HepG2 (cell line): Measurements from ENCODE around the gene ARVCF. TPM values are rescaled to one million over a fixed set of nuclear protein-coding genes. Genes with fewer than 3 reads are reported as not detected.

ENCODE experiments used
- GMEB1 ChIP-seq: sonication (generic); formaldehyde crosslinking; IDR thresholded peaks from 2 replicates; pipeline ENCODE4 v1.5.1; 2020; ENCODE audit warnings: missing genetic modification reagents, mild to moderate bottlenecking, borderline replicate concordance
- HNRNPK ChIP-seq: fragments of 200-400 bp; formaldehyde crosslinking; IDR thresholded peaks from 2 replicates; pipeline ENCODE4 v1.6.1; 2018; ENCODE audit warnings: low read length, low read depth, moderate library complexity, mild to moderate bottlenecking; ENCODE audit not compliant: poor library complexity, severe bottlenecking
- JUN ChIP-seq: sonication (generic); formaldehyde crosslinking; IDR thresholded peaks from 2 replicates; pipeline ENCODE4 v1.4.0; 2020; ENCODE audit warnings: mild to moderate bottlenecking, missing genetic modification reagents
- KDM4B ChIP-seq: sonication (generic); formaldehyde crosslinking; IDR thresholded peaks from 2 replicates; pipeline ENCODE4 v1.4.0; 2020; ENCODE audit warnings: missing genetic modification reagents
- KLF11 ChIP-seq: IDR thresholded peaks from 2 replicates; pipeline ENCODE4 v1.6.1; 2016; ENCODE audit warnings: missing compliant biosample characterization
- MTF2 ChIP-seq: sonication (generic); formaldehyde crosslinking; IDR thresholded peaks from 2 replicates; pipeline ENCODE4 v1.5.0; 2020; ENCODE audit warnings: missing genetic modification reagents, borderline replicate concordance
- NR2F1 ChIP-seq, 2 experiments: fragments of 450-650 bp in 1 of 2; formaldehyde crosslinking in 1 of 2; IDR thresholded peaks; 2 replicates each; pipeline versions ENCODE4 v1.5.0 to v1.6.1; 2016 to 2020; ENCODE audit warnings: mild to moderate bottlenecking in 1 of 2, missing compliant biosample characterization in 1 of 2, missing genetic modification reagents in 1 of 2, moderate library complexity in 1 of 2
- NR2F2 ChIP-seq: IDR thresholded peaks from 2 replicates; pipeline ENCODE4 v1.6.1; 2012; ENCODE audit warnings: low read depth, inconsistent platforms, borderline replicate concordance
- RAD21 ChIP-seq: fragments of 450-650 bp; formaldehyde crosslinking; IDR thresholded peaks from 2 replicates; pipeline ENCODE4 v1.5.0; 2020; ENCODE audit warnings: mild to moderate bottlenecking
- RBM39 ChIP-seq: fragments of 200-400 bp; formaldehyde crosslinking; IDR thresholded peaks from one replicate; pipeline ENCODE4 v1.6.1; 2018; ENCODE audit warnings: antibody characterized with exemption, mild to moderate bottlenecking, low read depth, low read length; ENCODE audit not compliant: poor library complexity, severe bottlenecking
- RERE ChIP-seq: IDR thresholded peaks from 2 replicates; pipeline ENCODE4 v1.6.1; 2016; ENCODE audit warnings: low read depth, missing genetic modification reagents, missing compliant biosample characterization
- RNF2 ChIP-seq: fragments of 450-650 bp; conservative IDR thresholded peaks from 2 replicates; pipeline ENCODE4 v1.6.1; 2016; ENCODE audit warnings: low read depth
- ZBTB3 ChIP-seq: sonication (generic); formaldehyde crosslinking; IDR thresholded peaks from 2 replicates; pipeline ENCODE4 v1.4.0; 2020; ENCODE audit warnings: low read depth, mild to moderate bottlenecking, moderate library complexity, missing genetic modification reagents, borderline replicate concordance
- ZBTB7A ChIP-seq: sonication (generic); formaldehyde crosslinking; IDR thresholded peaks from 2 replicates; pipeline ENCODE4 v1.8.0; 2022; ENCODE audit warnings: mild to moderate bottlenecking, missing genetic modification reagents
- ZNF232 ChIP-seq: sonication (generic); formaldehyde crosslinking; IDR thresholded peaks from 2 replicates; pipeline ENCODE4 v1.4.0; 2020; ENCODE audit warnings: missing genetic modification reagents, borderline replicate concordance
- ZNF337 ChIP-seq: sonication (generic); formaldehyde crosslinking; IDR thresholded peaks from 2 replicates; pipeline ENCODE4 v1.5.1; 2020; ENCODE audit warnings: missing genetic modification reagents, low read depth, mild to moderate bottlenecking, borderline replicate concordance
- ZNF432 ChIP-seq: sonication (generic); formaldehyde crosslinking; IDR thresholded peaks from 2 replicates; pipeline ENCODE4 v1.5.0; 2020; ENCODE audit warnings: missing genetic modification reagents, mild to moderate bottlenecking, borderline replicate concordance
- ZNF446 ChIP-seq: sonication (generic); formaldehyde crosslinking; IDR thresholded peaks from 2 replicates; pipeline ENCODE4 v1.5.0; 2020; ENCODE audit warnings: mild to moderate bottlenecking, missing genetic modification reagents
- ZNF691 ChIP-seq: sonication (generic); formaldehyde crosslinking; IDR thresholded peaks from 2 replicates; pipeline ENCODE4 v1.4.0; 2020; ENCODE audit warnings: missing genetic modification reagents, low read depth, mild to moderate bottlenecking, borderline replicate concordance
- ZNF749 ChIP-seq: sonication (generic); formaldehyde crosslinking; IDR thresholded peaks from 2 replicates; pipeline ENCODE4 v1.8.0; 2022; ENCODE audit warnings: mild to moderate bottlenecking, missing genetic modification reagents, moderate library complexity, borderline replicate concordance
- ZNF768 ChIP-seq: sonication (generic); formaldehyde crosslinking; IDR thresholded peaks from 2 replicates; pipeline ENCODE4 v1.4.0; 2020; ENCODE audit warnings: missing genetic modification reagents
- ZNF777 ChIP-seq: sonication (generic); formaldehyde crosslinking; IDR thresholded peaks from 2 replicates; pipeline ENCODE4 v1.4.0; 2020; ENCODE audit warnings: missing genetic modification reagents
- polyA plus RNA-seq, 8 experiments: library from polyadenylated mRNA; depleted of rRNA in 3 of 8; stranded (reverse) in 7 of 8; unstranded in 1 of 8; fragments of >200 nt; fragmentation: Illumina TruSeq in 4 of 8; extraction: Trizol in 4 of 8; gene quantifications; 2 replicates each; pipeline versions ENCODE4 v1.2.1 to v1.2.3, GENCODE V29; 2011 to 2016; ENCODE audit warnings: low read depth in 4 of 8, missing spikeins in 1 of 8, mixed read lengths in 1 of 8; ENCODE audit not compliant: insufficient read depth in 1 of 8
- total RNA-seq, 5 experiments: library from RNA; depleted of rRNA; stranded (reverse); fragments of >200 nt; fragmentation: Illumina TruSeq; extraction: Trizol; gene quantifications; 2 replicates each; pipeline ENCODE4 v1.2.3, GENCODE V29; 2016; ENCODE audit warnings: low read depth in 1 of 5

The ARVCF gene
- total and polyA plus RNA-seq, 2 of the 13 experiments (the other 11 are each of a cell fraction or from before 2014, with no cell fraction given), result 16.4 to 17.7 TPM

GRCh38 chr22:20010307-20011122 lies 6.1 kb downstream of the ARVCF start (continued):
- TF ChIP-seq RERE (no peak), RAD21 (no peak), ZNF691 (CRISPR knock-in tag) (peak; percentile 69; the same call in 1 of the 2 replicates), JUN (no peak), ZNF232 (CRISPR knock-in tag) (no peak), ZNF749 (CRISPR knock-in tag) (no peak), KDM4B (CRISPR knock-in tag) (no peak), RNF2 (0 out of 2 replicates have a peak, but pooled peaks have one; percentile 49), ZBTB7A (peak; percentile 52; the same call in 1 of the 2 replicates), NR2F2 (no peak), ZNF446 (no peak), GMEB1 (CRISPR knock-in tag) (peak; percentile 24; the same call in 1 of the 2 replicates), KLF11 (CRISPR knock-in tag) (peak; percentile 55; the same call in 1 of the 2 replicates), ZBTB3 (no peak), ZNF768 (CRISPR knock-in tag) (no peak), ZNF337 (no peak), ZNF432 (CRISPR knock-in tag) (no peak), HNRNPK (no peak), MTF2 (CRISPR knock-in tag) (no peak), NR2F1 (CRISPR knock-in tag; IDR thresholded peaks at IDR 0.05) (peak in 1 of 2 experiments; percentile 69; a peak in 3 of 4 replicates), RBM39 (no peak), ZNF777 (CRISPR knock-in tag) (no peak)
